ENCODE data around the gene PIAS4. TPM values are rescaled to one million over a fixed set of nuclear protein-coding genes. Genes with fewer than 3 reads are reported as not detected.

The PIAS4 gene
- total RNA-seq, 5 donors from 2014 or later (not counting 1 experiment from before 2014, with no cell fraction given) = 21.8 to 42.6 (median 31.4) TPM

GRCh38 chr19:4033028-4033956 lies 25.8 kb downstream of the PIAS4 start:
- Histone ChIP-seq H3K27ac (ENCODE audit: low read length) (no peak overlapping the region), H3K9me3 (no peaks in the 10 kb centered on the region), H3K4me1 (ENCODE audit: control insufficient read depth in 1 of 2, extremely low read depth in 1 of 2, insufficient read depth in 2 of 2, low read length in 2 of 2) (no peaks in the 10 kb centered on the region), H3K4me3 (ENCODE audit: control insufficient read depth in 1 of 2, extremely low read depth in 1 of 2, low read length in 1 of 2) (no peak overlapping the region), H3K36me3 (ENCODE audit: control insufficient read depth in 2 of 2, extremely low read depth in 1 of 2, insufficient read depth in 1 of 2, low read length in 1 of 2) (peaks cover 23 to 30% of the 10 kb centered on the region in 2 donors), H3K27me3 (replicated peaks in 1 of 2; ENCODE audit: control insufficient read depth in 2 of 2, extremely low read depth in 1 of 2, insufficient read depth in 2 of 2, low read length in 1 of 2) (no peaks in the 10 kb centered on the region)
- Mint-ChIP-seq H3K4me1 (no peaks in the 10 kb centered on the region), H3K36me3 (no peaks in the 10 kb centered on the region), H3K9me3 (no peaks in the 10 kb centered on the region), H3K4me3 (no peak overlapping the region), H3K27ac (no peak overlapping the region), H3K27me3 (no peaks in the 10 kb centered on the region)
- ChIA-PET CTCF (no interaction called here), POLR2A (no interaction called here)
- DNase-seq = no peak
- WGBS (ENCODE audit: insufficient coverage) = 94% methylated on average over 46 of the region's 63 CpGs
- no peak for ATAC-seq (replicated peaks in 1 of 4)

GRCh38 chr19:4034048-4035017 lies 26.8 kb downstream of the PIAS4 start:
- Histone ChIP-seq H3K27ac (ENCODE audit: low read length) (no peak overlapping the region), H3K36me3 (ENCODE audit: control insufficient read depth in 2 of 2, extremely low read depth in 1 of 2, insufficient read depth in 1 of 2, low read length in 1 of 2) (peaks cover 27 to 30% of the 10 kb centered on the region in 2 donors), H3K27me3 (replicated peaks in 1 of 2; ENCODE audit: control insufficient read depth in 2 of 2, extremely low read depth in 1 of 2, insufficient read depth in 2 of 2, low read length in 1 of 2) (no peaks in the 10 kb centered on the region), H3K4me3 (ENCODE audit: control insufficient read depth in 1 of 2, extremely low read depth in 1 of 2, low read length in 1 of 2) (no peak overlapping the region), H3K9me3 (no peaks in the 10 kb centered on the region), H3K4me1 (ENCODE audit: control insufficient read depth in 1 of 2, extremely low read depth in 1 of 2, insufficient read depth in 2 of 2, low read length in 2 of 2) (no peaks in the 10 kb centered on the region)
- CTCF ChIA-PET = no interaction called here
- Mint-ChIP-seq H3K4me3 (no peak overlapping the region), H3K9me3 (no peaks in the 10 kb centered on the region), H3K36me3 (no peaks in the 10 kb centered on the region), H3K27ac (peak overlapping the region in 1 of 2 donors; percentile 34), H3K27me3 (no peaks in the 10 kb centered on the region), H3K4me1 (no peaks in the 10 kb centered on the region)
- POLR2A ChIA-PET = no interaction called here
- 92% methylated on average over 28 of the region's 34 CpGs for WGBS (ENCODE audit: insufficient coverage)
- DNase-seq (no peak), ATAC-seq (replicated peaks in 1 of 4) (peak in 1 of 4 experiments; percentile 11)

- Histone ChIP-seq H3K36me3 (ENCODE audit: control insufficient read depth in 2 of 2, extremely low read depth in 1 of 2, insufficient read depth in 1 of 2, low read length in 1 of 2) (peaks cover 29 to 30% of the 10 kb centered on the region in 2 donors), H3K27me3 (replicated peaks in 1 of 2; ENCODE audit: control insufficient read depth in 2 of 2, extremely low read depth in 1 of 2, insufficient read depth in 2 of 2, low read length in 1 of 2) (no peaks in the 10 kb centered on the region), H3K27ac (ENCODE audit: low read length) (no peak overlapping the region), H3K4me1 (ENCODE audit: control insufficient read depth in 1 of 2, extremely low read depth in 1 of 2, insufficient read depth in 2 of 2, low read length in 2 of 2) (no peaks in the 10 kb centered on the region), H3K4me3 (ENCODE audit: control insufficient read depth in 1 of 2, extremely low read depth in 1 of 2, low read length in 1 of 2) (no peak overlapping the region), H3K9me3 (no peaks in the 10 kb centered on the region)
- Mint-ChIP-seq H3K27me3 (no peaks in the 10 kb centered on the region), H3K36me3 (no peaks in the 10 kb centered on the region), H3K4me1 (no peaks in the 10 kb centered on the region), H3K9me3 (no peaks in the 10 kb centered on the region), H3K27ac (peak overlapping the region in 1 of 2 donors; percentile 34), H3K4me3 (no peak overlapping the region)
- ATAC-seq (replicated peaks in 1 of 4) = peak in 1 of 4 experiments; percentile 22
- CTCF ChIA-PET = no interaction called here
- POLR2A ChIA-PET = no interaction called here
- DNase-seq = no peak
- WGBS (ENCODE audit: insufficient coverage) = 95% methylated on average over 14 of the region's 19 CpGs
Measured at GRCh38 chr19:4035018-4035566, 27.6 kb downstream of the PIAS4 start.

- ChIA-PET POLR2A (no interaction called here), CTCF (no interaction called here)
- no peaks in the 10 kb centered on the region for H3K9me3 ChIP-seq
- Mint-ChIP-seq H3K27me3 (no peaks in the 10 kb centered on the region), H3K9me3 (no peaks in the 10 kb centered on the region), H3K4me3 (no peak overlapping the region), H3K4me1 (no peaks in the 10 kb centered on the region), H3K36me3 (no peaks in the 10 kb centered on the region), H3K27ac (no peak overlapping the region)
- ATAC-seq (replicated peaks in 1 of 4) (peak in 2 of 4 experiments; percentile 10 to 15), DNase-seq (no peak)
- H3K4me1 ChIP-seq (ENCODE audit: control insufficient read depth in 1 of 2, extremely low read depth in 1 of 2, insufficient read depth in 2 of 2, low read length in 2 of 2) = no peaks in the 10 kb centered on the region
- peaks cover 30% of the 10 kb centered on the region in 2 donors for H3K36me3 ChIP-seq (ENCODE audit: control insufficient read depth in 2 of 2, extremely low read depth in 1 of 2, insufficient read depth in 1 of 2, low read length in 1 of 2)
- H3K27me3 ChIP-seq (replicated peaks in 1 of 2; ENCODE audit: control insufficient read depth in 2 of 2, extremely low read depth in 1 of 2, insufficient read depth in 2 of 2, low read length in 1 of 2) = no peaks in the 10 kb centered on the region
- H3K4me3 ChIP-seq (ENCODE audit: control insufficient read depth in 1 of 2, extremely low read depth in 1 of 2, low read length in 1 of 2) = no peak overlapping the region
- H3K27ac ChIP-seq (ENCODE audit: low read length) = no peak overlapping the region
- WGBS (ENCODE audit: insufficient coverage) = 77% methylated on average over 5 of the region's 10 CpGs
Measured at GRCh38 chr19:4035582-4035981, 28.0 kb downstream of the PIAS4 start.

GRCh38 chr19:4036576-4037300 lies 29.2 kb downstream of the PIAS4 start:
- Mint-ChIP-seq H3K9me3 (no peaks in the 10 kb centered on the region), H3K27me3 (no peaks in the 10 kb centered on the region), H3K4me3 (no peak overlapping the region), H3K36me3 (no peaks in the 10 kb centered on the region), H3K27ac (no peak overlapping the region), H3K4me1 (no peaks in the 10 kb centered on the region)
- Histone ChIP-seq H3K27me3 (replicated peaks in 1 of 2; ENCODE audit: control insufficient read depth in 2 of 2, extremely low read depth in 1 of 2, insufficient read depth in 2 of 2, low read length in 1 of 2) (no peaks in the 10 kb centered on the region), H3K4me3 (ENCODE audit: control insufficient read depth in 1 of 2, extremely low read depth in 1 of 2, low read length in 1 of 2) (no peak overlapping the region), H3K27ac (ENCODE audit: low read length) (no peak overlapping the region), H3K36me3 (ENCODE audit: control insufficient read depth in 2 of 2, extremely low read depth in 1 of 2, insufficient read depth in 1 of 2, low read length in 1 of 2) (peaks cover 24 to 30% of the 10 kb centered on the region in 2 donors), H3K9me3 (no peaks in the 10 kb centered on the region), H3K4me1 (ENCODE audit: control insufficient read depth in 1 of 2, extremely low read depth in 1 of 2, insufficient read depth in 2 of 2, low read length in 2 of 2) (no peaks in the 10 kb centered on the region)
- CTCF ChIA-PET = no interaction called here
- WGBS (ENCODE audit: insufficient coverage) = 97% methylated on average over 25 of the region's 25 CpGs
- POLR2A ChIA-PET = no interaction called here
- ATAC-seq (replicated peaks in 1 of 4) = no peak
- no peak for DNase-seq

All from T-cell (primary cell).